NT2/D1 (cell line): ENCODE results near the gene CDH13.

Experiments
- SUZ12 ChIP-seq: IDR thresholded peaks from 2 replicates; pipeline ENCODE4 v1.6.1; 2011; ENCODE audit not compliant: insufficient read length, insufficient read depth; ENCODE audit errors: extremely low read depth
- YY1 ChIP-seq: IDR thresholded peaks from 2 replicates; pipeline ENCODE4 v1.6.1; 2011; ENCODE audit not compliant: insufficient read length, insufficient read depth
- ZNF274 ChIP-seq: IDR thresholded peaks from 2 replicates; pipeline ENCODE4 v1.6.1; 2011; ENCODE audit warnings: mild to moderate bottlenecking, low read depth, low read length

DNA sequence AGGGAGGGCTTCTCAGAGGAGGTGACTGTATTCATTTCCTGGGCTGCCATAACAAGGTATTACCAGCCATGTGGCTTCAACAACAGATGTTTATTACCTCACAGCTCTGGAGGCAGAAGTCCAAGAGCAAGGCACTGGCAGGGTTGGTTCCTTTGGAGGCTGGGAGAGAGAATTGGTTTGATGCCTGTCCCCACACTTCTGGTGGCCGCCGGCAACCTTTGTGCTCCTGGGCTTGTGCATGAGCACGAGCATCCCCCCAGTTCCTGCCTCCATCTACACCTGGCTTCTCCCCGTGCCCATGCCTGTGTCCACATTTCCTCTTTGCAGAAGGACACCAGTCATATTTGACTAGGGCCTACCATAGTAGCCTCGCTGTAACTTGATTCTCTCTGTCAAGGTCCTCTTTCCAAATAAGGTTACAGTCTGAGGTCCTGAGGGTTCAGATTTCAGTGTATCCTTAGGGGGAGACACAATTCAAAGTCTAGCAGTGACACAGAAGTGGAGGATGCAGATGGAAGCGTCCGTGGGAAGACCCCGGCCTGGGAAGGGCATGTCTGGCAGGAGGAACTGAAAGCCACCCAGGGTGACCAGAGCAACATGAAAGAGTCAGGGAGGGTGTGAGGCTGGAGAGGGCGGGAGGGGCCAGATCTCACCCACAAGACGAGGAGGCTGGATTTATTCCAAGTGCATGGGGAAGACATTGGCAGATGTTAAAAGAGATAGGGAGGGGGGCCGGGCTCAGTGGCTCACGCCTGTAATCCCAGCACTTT is 992.8 kb downstream of the CDH13 start:
- TF ChIP-seq YY1 (no peak), ZNF274 (no peak), SUZ12 (no peak)
